Measurements from ENCODE around the gene OR8B3. TPM values are rescaled to one million over a fixed set of nuclear protein-coding genes. Genes with fewer than 3 reads are reported as not detected.

OR8B3 gene
- total RNA-seq, 1 donor from 2014 or later, result not detected

Other genes with a start within 250 kb of the OR8B3 start
- not detected in 2 replicates for gene OR10D3, start 215.7 kb downstream of the OR8B3 start, total RNA-seq
- gene OR8G1, start 157.9 kb downstream of the OR8B3 start, total RNA-seq, result not detected in 2 replicates
- not detected in 2 replicates for gene OR8G5, start 142.6 kb downstream of the OR8B3 start, total RNA-seq
- not detected in 2 replicates for gene OR8D1, start 85.1 kb downstream of the OR8B3 start, total RNA-seq
- gene OR8D2, start 78.8 kb downstream of the OR8B3 start, total RNA-seq, result not detected in 2 replicates
- gene OR8B2, start 14.5 kb downstream of the OR8B3 start, total RNA-seq, result not detected in 2 replicates
- gene OR8B4, start 25.8 kb upstream of the OR8B3 start, total RNA-seq, result not detected in 2 replicates
- not detected in 2 replicates for gene OR8B8, start 46.7 kb upstream of the OR8B3 start, total RNA-seq
- not detected in 2 replicates for gene OR8B12, start 144.6 kb upstream of the OR8B3 start, total RNA-seq
- gene OR8A1, start 171.0 kb upstream of the OR8B3 start, total RNA-seq, result not detected in 2 replicates
- not detected in 2 replicates for gene PANX3, start 212.4 kb upstream of the OR8B3 start, total RNA-seq
- gene TBRG1, start 223.8 kb upstream of the OR8B3 start, total RNA-seq, result 36.1 and 37.4 TPM in 2 replicates

Data from activated T-helper 2 cell treated with anti-CD3 and anti-CD28 coated beads, Interferon-gamma antibody, Interleukin-2, Interleukin-4, amounts not matched to agents 10 μg/mL and 5 μg/mL and 100 μg/mL, durations not matched to agents 14 hours and 24 hours and 36 hours (primary cell).